ENCODE data around the gene TAX1BP1.

The TAX1BP1 gene

GRCh38 chr7:27873981-27874957 lies 134.3 kb downstream of the TAX1BP1 start:
- DNase-seq (ENCODE audit: extremely low read depth in 1 of 2, low read depth in 1 of 2): no peak

DNA sequence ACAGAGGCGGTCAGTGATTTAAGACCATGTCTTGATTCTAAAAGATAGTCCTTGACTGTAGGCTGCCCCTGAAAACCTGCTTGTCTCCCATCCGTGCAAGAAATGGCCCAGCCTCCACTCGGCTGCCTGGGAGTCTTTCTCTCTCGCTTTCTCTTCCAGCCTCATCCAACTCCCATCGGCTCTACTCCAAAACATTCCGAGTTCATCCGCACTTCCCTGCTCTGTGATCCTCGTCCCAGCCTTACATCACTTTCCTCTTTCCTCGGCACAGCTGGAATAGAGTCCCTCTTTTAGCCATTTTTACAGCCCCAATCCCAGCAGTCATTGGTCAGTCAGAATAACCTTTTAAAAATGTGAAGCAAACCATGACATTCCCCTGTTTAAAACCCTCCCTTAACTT lies 135.1 kb downstream of the TAX1BP1 start:
- DNase-seq (ENCODE audit: extremely low read depth in 1 of 2, low read depth in 1 of 2): no peak

DNA sequence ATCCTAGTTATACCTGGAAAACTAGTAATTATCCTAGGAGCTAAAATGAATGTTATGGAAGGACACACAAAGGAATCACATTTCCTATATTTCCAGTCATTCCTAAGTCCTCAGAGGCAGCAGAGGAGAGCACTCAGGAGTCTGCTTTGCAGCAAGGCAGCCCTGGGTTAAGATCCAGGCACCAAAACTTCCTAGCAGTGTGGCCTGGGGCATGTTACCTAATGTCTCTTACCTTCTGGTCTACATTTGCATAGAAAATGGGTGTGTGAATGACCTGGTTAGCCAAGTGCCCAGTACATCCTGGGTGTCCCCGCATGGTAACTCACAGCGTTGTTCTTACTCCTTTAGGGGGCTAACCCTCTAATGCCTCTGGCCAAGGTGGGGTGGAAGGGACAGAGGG lies 135.9 kb downstream of the TAX1BP1 start:
- DNase-seq (ENCODE audit: extremely low read depth in 1 of 2, low read depth in 1 of 2): no peak

- DNase-seq (ENCODE audit: extremely low read depth in 1 of 2, low read depth in 1 of 2): no peak
Observed at GRCh38 chr7:27876756-27877155, 136.8 kb downstream of the TAX1BP1 start.
